SK-N-SH treated with all-trans-retinoic acid at 6 μM for 48 hours (cell line): ENCODE results near the gene HTN1.
"Not testable (repeated sequence)": the region's sequence is repeated elsewhere in the genome, so short reads cannot be mapped to it uniquely, and the experiment has no call there.

Experiments
- ATAC-seq: fragments of 200-7000 bp; cut with Tn5 transposase; 3 replicates; pipeline ENCODE4 v1.9.1; 2020; ENCODE audit warnings: mild to moderate bottlenecking, moderate library complexity
- ARNTL ChIP-seq: fragments of 450-650 bp; formaldehyde crosslinking; IDR thresholded peaks from 2 replicates; pipeline ENCODE4 v1.5.0; 2020; ENCODE audit warnings: low read depth, mild to moderate bottlenecking, moderate library complexity, borderline replicate concordance
- BACH2 ChIP-seq: fragments of 250-450 bp; sonication (Bioruptor Pico); IDR thresholded peaks from 2 replicates; pipeline ENCODE4 v1.9.0; 2021; ENCODE audit warnings: mild to moderate bottlenecking, borderline replicate concordance
- CREB5 ChIP-seq: fragments of 250-450 bp; sonication (Bioruptor Pico); IDR thresholded peaks from 2 replicates; pipeline ENCODE4 v1.5.1; 2020; ENCODE audit warnings: low read depth, mild to moderate bottlenecking, moderate library complexity
- CSRNP3 ChIP-seq: fragments of 250-450 bp; sonication (Bioruptor Pico); IDR thresholded peaks from 2 replicates; pipeline ENCODE4 v1.5.1; 2021; ENCODE audit warnings: mild to moderate bottlenecking, moderate library complexity
- ESRRG ChIP-seq: fragments of 250-450 bp; sonication (Bioruptor Pico); IDR thresholded peaks from 2 replicates; pipeline ENCODE4 v1.6.1; 2021; ENCODE audit warnings: mild to moderate bottlenecking
- GLIS3 ChIP-seq: fragments of 250-450 bp; sonication (Bioruptor Pico); IDR thresholded peaks from 2 replicates; pipeline ENCODE4 v1.5.0; 2020; ENCODE audit warnings: mild to moderate bottlenecking, moderate library complexity
- ISL1 ChIP-seq: fragments of 250-450 bp; sonication (Bioruptor Pico); IDR thresholded peaks from 2 replicates; pipeline ENCODE4 v2.1.2; 2022; ENCODE audit warnings: mild to moderate bottlenecking, moderate library complexity
- OSR1 ChIP-seq: fragments of 250-450 bp; sonication (Bioruptor Pico); IDR thresholded peaks from 2 replicates; pipeline ENCODE4 v1.8.0; 2022; ENCODE audit warnings: moderate library complexity, mild to moderate bottlenecking, inconsistent platforms
- PATZ1 ChIP-seq: fragments of 250-450 bp; sonication (Bioruptor Pico); IDR thresholded peaks from 2 replicates; pipeline ENCODE4 v1.8.0; 2020; ENCODE audit warnings: mild to moderate bottlenecking, moderate library complexity, borderline replicate concordance
- POU6F1 ChIP-seq: fragments of 250-450 bp; sonication (Bioruptor Pico); IDR thresholded peaks from 2 replicates; pipeline ENCODE4 v1.8.0; 2021; ENCODE audit warnings: low read depth, mild to moderate bottlenecking, moderate library complexity, borderline replicate concordance
- PPARA ChIP-seq: fragments of 250-450 bp; sonication (Bioruptor Pico); IDR thresholded peaks from 2 replicates; pipeline ENCODE4 v1.5.0; 2020; ENCODE audit warnings: mild to moderate bottlenecking, borderline replicate concordance
- SNAI2 ChIP-seq: fragments of 250-450 bp; sonication (Bioruptor Pico); IDR thresholded peaks from 2 replicates; pipeline ENCODE4 v1.5.0; 2020; ENCODE audit warnings: mild to moderate bottlenecking, moderate library complexity
- TCF4 ChIP-seq: fragments of 250-450 bp; sonication (Bioruptor Pico); IDR thresholded peaks from 2 replicates; pipeline ENCODE4 v1.8.0; 2021; ENCODE audit warnings: mild to moderate bottlenecking, moderate library complexity, borderline replicate concordance
- TOX ChIP-seq: fragments of 250-450 bp; sonication (Bioruptor Pico); IDR thresholded peaks from 2 replicates; pipeline ENCODE4 v1.8.0; 2021; ENCODE audit warnings: mild to moderate bottlenecking, moderate library complexity, borderline replicate concordance
- TSHZ2 ChIP-seq: fragments of 250-450 bp; sonication (Bioruptor Pico); IDR thresholded peaks from 2 replicates; pipeline ENCODE4 v1.5.0; 2020; ENCODE audit warnings: mild to moderate bottlenecking, moderate library complexity
- ZC3H10 ChIP-seq: fragments of 250-450 bp; sonication (Bioruptor Pico); IDR thresholded peaks from 2 replicates; pipeline ENCODE4 v1.5.1; 2021; ENCODE audit warnings: mild to moderate bottlenecking, moderate library complexity
- ZFP3 ChIP-seq: fragments of 250-450 bp; sonication (Bioruptor Pico); IDR thresholded peaks from 2 replicates; pipeline ENCODE4 v1.5.0; 2020; ENCODE audit warnings: mild to moderate bottlenecking, moderate library complexity
- ZFP30 ChIP-seq: fragments of 450-650 bp; formaldehyde crosslinking; IDR thresholded peaks from 2 replicates; pipeline ENCODE4 v1.5.0; 2022; ENCODE audit warnings: mild to moderate bottlenecking, moderate library complexity
- ZNF565 ChIP-seq: fragments of 450-650 bp; formaldehyde crosslinking; conservative IDR thresholded peaks from 2 replicates; pipeline ENCODE4 v1.5.0; 2020; ENCODE audit warnings: low read depth, mild to moderate bottlenecking, moderate library complexity
- ZNF70 ChIP-seq: fragments of 450-650 bp; formaldehyde crosslinking; IDR thresholded peaks from 2 replicates; pipeline ENCODE4 v1.5.0; 2020; ENCODE audit warnings: mild to moderate bottlenecking, moderate library complexity
- ZNF8 ChIP-seq: fragments of 450-650 bp; formaldehyde crosslinking; IDR thresholded peaks from 2 replicates; pipeline ENCODE4 v1.5.0; 2020; ENCODE audit warnings: mild to moderate bottlenecking, moderate library complexity

HTN1 gene

GRCh38 chr4:70050138-70050537 is at the start of gene HTN1:
Gene HTN1, plus strand, starts transcription at chr4:70050438. Its CDS starts 2,639 bp downstream, at chr4:70053077.
- ATAC-seq, result not testable (repeated sequence)

GRCh38 chr4:70000711-70001110 is 49.5 kb upstream of the HTN1 start:
- no peak for ATAC-seq
- no peak for TF ChIP-seq CSRNP3
- TF ChIP-seq ISL1 (CRISPR knock-in tag), result no peak
- TF ChIP-seq ZFP3, result no peak
- TF ChIP-seq SNAI2, result no peak
- TF ChIP-seq CREB5 (CRISPR knock-in tag), result no peak
- TF ChIP-seq BACH2, result no peak
- no peak for TF ChIP-seq ZNF70 (CRISPR knock-in tag)
- TF ChIP-seq ZC3H10, result no peak
- TF ChIP-seq GLIS3 (CRISPR knock-in tag), result no peak
- TF ChIP-seq OSR1, result no peak
- no peak for TF ChIP-seq PPARA
- TF ChIP-seq PATZ1 (CRISPR knock-in tag), result no peak
- no peak for TF ChIP-seq TSHZ2 (CRISPR knock-in tag)
- TF ChIP-seq ZFP30 (CRISPR knock-in tag), result no peak
- TF ChIP-seq TCF4 (CRISPR knock-in tag), result no peak
- no peak for TF ChIP-seq ESRRG (CRISPR knock-in tag)
- no peak for TF ChIP-seq POU6F1
- TF ChIP-seq, all 23 proteins: peak for 0

GRCh38 chr4:70002507-70002906 is 47.7 kb upstream of the HTN1 start:
- no peak for ATAC-seq
- TF ChIP-seq TOX (CRISPR knock-in tag) (no peak), ZFP30 (CRISPR knock-in tag) (no peak), PPARA (no peak), ZNF8 (CRISPR knock-in tag) (no peak), ZNF565 (CRISPR knock-in tag) (no peak), ARNTL (CRISPR knock-in tag) (no peak), SNAI2 (no peak), CSRNP3 (no peak), TCF4 (CRISPR knock-in tag) (no peak), ZNF70 (CRISPR knock-in tag) (no peak), ZFP3 (no peak), BACH2 (no peak), GLIS3 (CRISPR knock-in tag) (no peak), CREB5 (CRISPR knock-in tag) (no peak)
